HepG2 (cell line): ENCODE results near the gene INSIG2. TPM values are rescaled to one million over a fixed set of nuclear protein-coding genes. Genes with fewer than 3 reads are reported as not detected.

Source experiments
- FOXC1 ChIP-seq: sonication (generic); formaldehyde crosslinking; IDR thresholded peaks from 2 replicates; pipeline ENCODE4 v1.8.0; 2022; ENCODE audit warnings: mild to moderate bottlenecking, missing genetic modification reagents, borderline replicate concordance
- SOX6 ChIP-seq, 2 experiments: fragments of 450-650 bp in 1 of 2; sonication (generic) in 1 of 2; formaldehyde crosslinking in 1 of 2; IDR thresholded peaks; 2 replicates each; pipeline versions ENCODE4 v1.4.0 to v1.6.1; 2017 to 2020; ENCODE audit warnings: antibody characterized with exemption in 1 of 2, mild to moderate bottlenecking in 1 of 2, missing genetic modification reagents in 1 of 2
- TEAD3 ChIP-seq: optimal IDR thresholded peaks from 2 replicates; pipeline ENCODE3; 2016; ENCODE audit warnings: borderline replicate concordance
- ZBTB37 ChIP-seq: sonication (generic); formaldehyde crosslinking; IDR thresholded peaks from 2 replicates; pipeline ENCODE4 v1.4.0; 2020; ENCODE audit warnings: mild to moderate bottlenecking, missing genetic modification reagents
- ZFP90 ChIP-seq: sonication (generic); formaldehyde crosslinking; IDR thresholded peaks from 2 replicates; pipeline ENCODE4 v1.8.0; 2022; ENCODE audit warnings: missing genetic modification reagents, mild to moderate bottlenecking, inconsistent platforms, borderline replicate concordance
- ZNF280D ChIP-seq: sonication (generic); formaldehyde crosslinking; IDR thresholded peaks from 2 replicates; pipeline ENCODE4 v1.5.1; 2020; ENCODE audit warnings: mild to moderate bottlenecking, missing genetic modification reagents
- ZNF431 ChIP-seq: sonication (generic); formaldehyde crosslinking; IDR thresholded peaks from 2 replicates; pipeline ENCODE4 v1.9.0; 2022; ENCODE audit warnings: missing genetic modification reagents, low read depth, mild to moderate bottlenecking, borderline replicate concordance
- ZNF496 ChIP-seq: sonication (generic); formaldehyde crosslinking; IDR thresholded peaks from 2 replicates; pipeline ENCODE4 v1.8.1; 2023; ENCODE audit warnings: mild to moderate bottlenecking, moderate library complexity, missing genetic modification reagents; ENCODE audit not compliant: insufficient replicate concordance
- ZSCAN31 ChIP-seq: sonication (generic); formaldehyde crosslinking; IDR thresholded peaks from 2 replicates; pipeline ENCODE4 v1.5.0; 2020; ENCODE audit warnings: low read depth, mild to moderate bottlenecking, missing genetic modification reagents
- polyA plus RNA-seq, 8 experiments: library from polyadenylated mRNA; depleted of rRNA in 3 of 8; stranded (reverse) in 7 of 8; unstranded in 1 of 8; fragments of >200 nt; fragmentation: Illumina TruSeq in 4 of 8; extraction: Trizol in 4 of 8; gene quantifications; 2 replicates each; pipeline versions ENCODE4 v1.2.1 to v1.2.3, GENCODE V29; 2011 to 2016; ENCODE audit warnings: low read depth in 4 of 8, missing spikeins in 1 of 8, mixed read lengths in 1 of 8; ENCODE audit not compliant: insufficient read depth in 1 of 8
- total RNA-seq, 5 experiments: library from RNA; depleted of rRNA; stranded (reverse); fragments of >200 nt; fragmentation: Illumina TruSeq; extraction: Trizol; gene quantifications; 2 replicates each; pipeline ENCODE4 v1.2.3, GENCODE V29; 2016; ENCODE audit warnings: low read depth in 1 of 5
- TF ChIP-seq, protein P1 (sequence below): IDR thresholded peaks from 2 replicates; pipeline ENCODE4 v1.6.1; 2016; ENCODE audit warnings: missing compliant biosample characterization, missing genetic modification reagents, borderline replicate concordance
- TF ChIP-seq, protein P2 (sequence below): sonication (generic); formaldehyde crosslinking; IDR thresholded peaks from 2 replicates; pipeline ENCODE4 v1.4.0; 2020; ENCODE audit warnings: missing genetic modification reagents
- TF ChIP-seq, protein P3 (sequence below): sonication (generic); formaldehyde crosslinking; IDR thresholded peaks from 2 replicates; pipeline ENCODE4 v1.4.0; 2020; ENCODE audit warnings: missing genetic modification reagents, borderline replicate concordance
- TF ChIP-seq, protein P4 (sequence below): sonication (generic); IDR thresholded peaks from 2 replicates; pipeline ENCODE4 v1.6.1; 2016; ENCODE audit warnings: low read depth, borderline replicate concordance
- TF ChIP-seq, protein P5 (sequence below): sonication (generic); formaldehyde crosslinking; IDR thresholded peaks from 2 replicates; pipeline ENCODE4 v1.8.0; 2022; ENCODE audit warnings: low read depth, missing genetic modification reagents

The INSIG2 gene
- total and polyA plus RNA-seq, 2 of the 13 experiments (the other 11 are each of a cell fraction or from before 2014, with no cell fraction given): 73.5 to 481 TPM

DNA sequence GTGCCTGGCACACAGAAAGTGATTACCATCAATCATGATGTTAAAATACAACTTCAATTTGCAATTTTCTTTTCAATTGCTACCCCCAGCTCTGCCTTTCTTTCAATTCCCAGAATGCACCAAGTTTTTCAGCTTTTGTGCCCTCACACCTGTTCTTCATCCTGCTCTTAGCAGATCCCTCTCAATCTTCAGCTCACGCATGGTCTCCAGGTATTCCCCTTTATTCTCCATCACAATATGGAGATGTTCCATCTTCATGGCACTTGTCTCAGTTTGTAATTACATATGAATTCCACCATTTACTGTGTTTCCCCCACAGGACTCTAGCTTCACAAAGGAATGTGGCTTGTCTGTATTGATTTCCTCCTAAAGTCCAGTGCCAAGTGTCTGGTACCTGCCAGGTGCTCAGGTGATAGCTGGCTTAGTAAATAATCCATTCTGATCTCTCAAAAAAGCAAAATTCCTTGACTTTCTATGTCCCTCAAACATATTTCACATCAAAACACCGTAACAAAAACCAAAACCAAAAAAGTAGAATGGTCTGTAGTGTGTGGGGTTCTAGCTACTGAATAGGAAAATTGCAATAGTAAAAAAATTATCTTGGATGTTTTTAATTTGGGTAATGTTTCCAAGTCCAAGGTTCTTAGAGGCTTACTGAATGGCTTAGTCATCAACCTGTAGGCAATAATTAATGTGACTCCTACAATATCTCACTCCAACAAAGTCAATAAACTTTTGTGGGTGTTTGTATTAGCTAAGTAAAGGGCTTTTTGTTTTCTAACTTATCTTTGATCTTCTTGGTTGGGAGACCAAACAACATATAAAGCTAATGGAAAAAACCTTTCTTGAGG, 2.9 kb upstream of the INSIG2 start (continued):
- TF ChIP-seq ZBTB37 (CRISPR knock-in tag) (0 out of 2 replicates have a peak, but pooled peaks have one; percentile 6), ZFP90 (CRISPR knock-in tag) (no peak), SOX6 (IDR thresholded peaks at IDR 0.05) (no peak), SOX6 (CRISPR knock-in tag; IDR thresholded peaks at IDR 0.05) (peak; percentile 80), ZNF431 (no peak), TEAD3 (peak; percentile 92), ZSCAN31 (CRISPR knock-in tag) (no peak), ZNF496 (CRISPR knock-in tag) (no peak), FOXC1 (no peak), ZNF280D (no peak)
- TF ChIP-seq, protein P1, sequence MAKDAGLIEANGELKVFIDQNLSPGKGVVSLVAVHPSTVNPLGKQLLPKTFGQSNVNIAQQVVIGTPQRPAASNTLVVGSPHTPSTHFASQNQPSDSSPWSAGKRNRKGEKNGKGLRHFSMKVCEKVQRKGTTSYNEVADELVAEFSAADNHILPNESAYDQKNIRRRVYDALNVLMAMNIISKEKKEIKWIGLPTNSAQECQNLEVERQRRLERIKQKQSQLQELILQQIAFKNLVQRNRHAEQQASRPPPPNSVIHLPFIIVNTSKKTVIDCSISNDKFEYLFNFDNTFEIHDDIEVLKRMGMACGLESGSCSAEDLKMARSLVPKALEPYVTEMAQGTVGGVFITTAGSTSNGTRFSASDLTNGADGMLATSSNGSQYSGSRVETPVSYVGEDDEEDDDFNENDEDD: peak; percentile 26; the same call in 1 of the 2 replicates
- TF ChIP-seq, protein P2, sequence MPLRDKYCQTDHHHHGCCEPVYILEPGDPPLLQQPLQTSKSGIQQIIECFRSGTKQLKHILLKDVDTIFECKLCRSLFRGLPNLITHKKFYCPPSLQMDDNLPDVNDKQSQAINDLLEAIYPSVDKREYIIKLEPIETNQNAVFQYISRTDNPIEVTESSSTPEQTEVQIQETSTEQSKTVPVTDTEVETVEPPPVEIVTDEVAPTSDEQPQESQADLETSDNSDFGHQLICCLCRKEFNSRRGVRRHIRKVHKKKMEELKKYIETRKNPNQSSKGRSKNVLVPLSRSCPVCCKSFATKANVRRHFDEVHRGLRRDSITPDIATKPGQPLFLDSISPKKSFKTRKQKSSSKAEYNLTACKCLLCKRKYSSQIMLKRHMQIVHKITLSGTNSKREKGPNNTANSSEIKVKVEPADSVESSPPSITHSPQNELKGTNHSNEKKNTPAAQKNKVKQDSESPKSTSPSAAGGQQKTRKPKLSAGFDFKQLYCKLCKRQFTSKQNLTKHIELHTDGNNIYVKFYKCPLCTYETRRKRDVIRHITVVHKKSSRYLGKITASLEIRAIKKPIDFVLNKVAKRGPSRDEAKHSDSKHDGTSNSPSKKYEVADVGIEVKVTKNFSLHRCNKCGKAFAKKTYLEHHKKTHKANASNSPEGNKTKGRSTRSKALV (CRISPR knock-in tag): peak; percentile 50; the same call in 1 of the 2 replicates
- TF ChIP-seq, protein P3, sequence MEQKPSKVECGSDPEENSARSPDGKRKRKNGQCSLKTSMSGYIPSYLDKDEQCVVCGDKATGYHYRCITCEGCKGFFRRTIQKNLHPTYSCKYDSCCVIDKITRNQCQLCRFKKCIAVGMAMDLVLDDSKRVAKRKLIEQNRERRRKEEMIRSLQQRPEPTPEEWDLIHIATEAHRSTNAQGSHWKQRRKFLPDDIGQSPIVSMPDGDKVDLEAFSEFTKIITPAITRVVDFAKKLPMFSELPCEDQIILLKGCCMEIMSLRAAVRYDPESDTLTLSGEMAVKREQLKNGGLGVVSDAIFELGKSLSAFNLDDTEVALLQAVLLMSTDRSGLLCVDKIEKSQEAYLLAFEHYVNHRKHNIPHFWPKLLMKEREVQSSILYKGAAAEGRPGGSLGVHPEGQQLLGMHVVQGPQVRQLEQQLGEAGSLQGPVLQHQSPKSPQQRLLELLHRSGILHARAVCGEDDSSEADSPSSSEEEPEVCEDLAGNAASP (CRISPR knock-in tag): peak; percentile 15; the same call in 1 of the 2 replicates
- TF ChIP-seq, protein P4, sequence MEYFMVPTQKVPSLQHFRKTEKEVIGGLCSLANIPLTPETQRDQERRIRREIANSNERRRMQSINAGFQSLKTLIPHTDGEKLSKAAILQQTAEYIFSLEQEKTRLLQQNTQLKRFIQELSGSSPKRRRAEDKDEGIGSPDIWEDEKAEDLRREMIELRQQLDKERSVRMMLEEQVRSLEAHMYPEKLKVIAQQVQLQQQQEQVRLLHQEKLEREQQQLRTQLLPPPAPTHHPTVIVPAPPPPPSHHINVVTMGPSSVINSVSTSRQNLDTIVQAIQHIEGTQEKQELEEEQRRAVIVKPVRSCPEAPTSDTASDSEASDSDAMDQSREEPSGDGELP: peak; percentile 82
- TF ChIP-seq, protein P5, sequence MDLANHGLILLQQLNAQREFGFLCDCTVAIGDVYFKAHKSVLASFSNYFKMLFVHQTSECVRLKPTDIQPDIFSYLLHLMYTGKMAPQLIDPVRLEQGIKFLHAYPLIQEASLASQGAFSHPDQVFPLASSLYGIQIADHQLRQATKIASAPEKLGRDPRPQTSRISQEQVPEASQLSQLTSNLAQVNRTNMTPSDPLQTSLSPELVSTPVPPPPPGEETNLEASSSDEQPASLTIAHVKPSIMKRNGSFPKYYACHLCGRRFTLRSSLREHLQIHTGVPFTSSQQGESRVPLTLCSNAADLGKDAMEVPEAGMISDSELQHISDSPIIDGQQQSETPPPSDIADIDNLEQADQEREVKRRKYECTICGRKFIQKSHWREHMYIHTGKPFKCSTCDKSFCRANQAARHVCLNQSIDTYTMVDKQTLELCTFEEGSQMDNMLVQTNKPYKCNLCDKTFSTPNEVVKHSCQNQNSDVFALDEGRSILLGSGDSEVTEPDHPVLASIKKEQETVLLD: no peak
